HG03159 (cell line): ENCODE results near the gene TRPM3.

Experiments used
- ATAC-seq: cut with Tn5 transposase; IDR thresholded peaks from one replicate; pipeline ENCODE4 v1.9.1; 2021; ENCODE audit warnings: mild to moderate bottlenecking, moderate library complexity; ENCODE audit not compliant: unreplicated experiment

Gene TRPM3

DNA sequence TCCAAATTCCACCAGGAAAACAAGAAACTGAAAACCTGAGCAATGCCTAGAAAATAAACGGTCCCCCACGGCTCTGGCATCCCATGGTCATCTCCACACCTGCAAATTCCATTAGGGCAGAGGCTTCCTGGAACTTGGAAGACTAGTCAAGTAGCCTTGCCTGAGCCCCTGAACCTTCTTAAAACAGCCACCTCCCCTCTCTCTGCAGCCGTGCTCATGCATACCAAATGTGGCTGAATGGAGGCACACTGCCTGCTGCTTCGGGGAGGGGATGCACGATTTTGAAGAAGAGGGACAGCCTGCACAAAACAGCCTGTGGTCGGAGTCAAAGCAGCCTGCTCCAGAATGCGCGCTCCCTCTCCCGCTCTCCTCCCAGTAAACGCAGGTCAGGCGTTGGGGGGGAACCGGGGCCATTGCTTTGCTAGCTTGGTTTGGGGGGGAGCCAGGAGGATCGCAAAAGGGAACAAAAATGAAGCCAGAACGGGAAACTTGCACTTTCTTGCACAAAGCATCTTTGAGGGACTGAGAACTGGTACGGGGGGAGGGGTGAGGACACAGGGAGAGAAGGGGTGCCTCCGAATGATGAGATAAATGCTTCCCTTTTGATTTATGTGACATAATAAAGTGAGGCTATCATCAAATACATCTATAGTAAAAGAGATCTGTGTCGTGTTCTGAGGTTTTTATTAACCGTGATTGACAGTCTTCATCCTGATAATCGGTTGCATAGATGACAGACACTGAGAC lies at the start of gene TRPM3:
TSS of gene TRPM3 (minus strand) at position 347 of the 747 bp plus-strand sequence. CDS start at position 80, 267 bp downstream.
- ATAC-seq: no peak

DNA sequence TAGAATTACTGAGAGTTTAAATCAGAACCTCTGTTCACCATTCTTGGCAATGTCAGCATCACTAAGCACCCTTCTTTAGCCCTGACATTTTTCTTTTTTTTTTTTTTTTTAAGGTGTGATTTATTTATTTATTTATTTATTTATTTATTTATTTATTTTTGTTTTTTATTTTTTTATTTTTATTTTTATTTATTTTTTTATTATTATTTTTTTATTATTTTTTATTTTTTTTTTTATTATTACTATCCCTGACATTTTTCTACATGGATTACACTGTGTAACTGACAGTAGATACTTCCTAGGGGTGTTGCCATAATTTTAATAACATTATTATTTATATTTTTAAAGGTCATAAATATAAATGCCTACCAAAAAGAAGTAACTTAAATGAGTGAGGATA lies 47.0 kb upstream of the TRPM3 start:
- no peak for ATAC-seq

GRCh38 chr9:71162126-71162525 lies 40.7 kb upstream of the TRPM3 start:
- ATAC-seq: no peak

DNA sequence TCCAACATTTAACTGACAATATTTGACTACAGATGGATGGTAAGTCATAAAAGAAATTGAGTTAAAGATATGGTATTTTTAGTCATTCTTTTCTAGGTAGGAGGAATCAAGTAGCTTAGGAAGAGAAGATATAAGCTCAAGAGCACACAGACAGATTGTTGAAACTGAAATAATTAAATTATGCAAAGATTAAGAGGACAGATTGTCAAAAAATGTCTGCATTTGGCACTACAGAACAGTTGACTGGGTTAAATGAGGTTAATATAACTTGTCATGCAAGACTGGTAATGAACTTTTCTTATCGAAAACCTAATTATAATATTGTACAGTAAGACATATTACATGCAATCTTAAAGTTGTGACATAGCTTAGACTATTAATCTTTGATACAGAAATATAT lies 36.3 kb upstream of the TRPM3 start:
- ATAC-seq: no peak

DNA sequence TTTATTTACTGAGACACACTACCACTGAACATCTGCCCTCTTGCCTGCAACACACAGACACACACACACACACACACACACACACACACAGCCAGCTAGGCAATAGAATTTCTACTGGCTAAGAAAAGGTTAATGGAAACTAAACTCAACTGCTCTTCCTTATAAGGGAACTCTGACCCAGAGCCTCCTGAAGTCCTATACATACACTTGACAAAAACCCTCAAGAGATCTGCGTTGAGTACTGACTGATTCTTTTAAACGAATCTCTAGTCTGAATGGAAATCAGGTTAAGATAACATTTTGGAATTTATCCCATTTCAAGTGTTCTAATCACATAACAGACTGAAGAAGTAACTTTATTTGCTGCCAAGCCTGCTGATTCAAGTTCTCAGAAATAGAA lies 25.9 kb upstream of the TRPM3 start:
- ATAC-seq: no peak

- no peak for ATAC-seq
Measured at GRCh38 chr9:71146511-71146910, 25.1 kb upstream of the TRPM3 start.

- ATAC-seq: no peak
Measured at GRCh38 chr9:71145179-71145578, 23.8 kb upstream of the TRPM3 start.

DNA sequence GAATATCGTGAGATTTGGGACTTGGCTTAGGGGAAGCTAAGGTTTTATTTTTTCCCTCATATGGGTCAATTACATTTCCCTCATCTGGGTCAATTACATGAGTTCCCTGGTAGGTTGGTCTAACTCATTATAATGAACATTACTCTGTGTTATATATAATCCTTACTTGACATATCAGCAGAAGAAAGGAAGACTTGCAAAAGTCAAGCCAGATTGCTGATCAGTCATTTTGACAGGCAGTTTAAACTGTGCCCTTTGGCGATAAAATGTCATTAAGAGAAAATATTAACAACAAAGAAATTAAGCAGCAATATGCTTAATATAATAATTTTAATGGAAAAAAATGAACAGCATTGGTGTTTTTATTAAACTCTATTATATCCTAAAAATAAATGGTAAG lies 23.1 kb upstream of the TRPM3 start:
- ATAC-seq: no peak

DNA sequence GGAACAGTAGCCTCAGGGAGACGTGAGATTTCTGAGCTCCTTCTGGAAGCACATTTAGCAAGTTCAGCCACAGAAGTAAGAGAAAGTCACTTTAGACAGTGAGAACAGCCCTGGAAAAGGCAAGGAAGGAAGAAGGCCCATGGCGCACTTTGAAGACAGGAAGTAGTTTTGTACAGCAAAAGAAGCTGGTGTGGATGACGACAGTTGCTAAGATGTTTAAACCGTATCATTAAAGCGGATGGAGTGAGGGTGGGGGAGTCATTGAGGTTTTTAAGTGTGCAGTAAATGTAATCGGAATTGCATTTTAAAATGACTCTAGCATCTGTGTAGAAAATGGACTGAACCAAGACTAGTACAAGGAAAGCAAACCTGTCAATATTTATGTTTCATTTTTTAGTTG lies 15.3 kb upstream of the TRPM3 start:
- no peak for ATAC-seq

- no peak for ATAC-seq
Measured at GRCh38 chr9:71131145-71131544, 9.7 kb upstream of the TRPM3 start.

- ATAC-seq: no peak
Measured at GRCh38 chr9:71130521-71130920, 9.1 kb upstream of the TRPM3 start.

- ATAC-seq: no peak
Measured at GRCh38 chr9:71128796-71129195, 7.4 kb upstream of the TRPM3 start.

- ATAC-seq: no peak
Measured at GRCh38 chr9:71127301-71127700, 5.9 kb upstream of the TRPM3 start.

DNA sequence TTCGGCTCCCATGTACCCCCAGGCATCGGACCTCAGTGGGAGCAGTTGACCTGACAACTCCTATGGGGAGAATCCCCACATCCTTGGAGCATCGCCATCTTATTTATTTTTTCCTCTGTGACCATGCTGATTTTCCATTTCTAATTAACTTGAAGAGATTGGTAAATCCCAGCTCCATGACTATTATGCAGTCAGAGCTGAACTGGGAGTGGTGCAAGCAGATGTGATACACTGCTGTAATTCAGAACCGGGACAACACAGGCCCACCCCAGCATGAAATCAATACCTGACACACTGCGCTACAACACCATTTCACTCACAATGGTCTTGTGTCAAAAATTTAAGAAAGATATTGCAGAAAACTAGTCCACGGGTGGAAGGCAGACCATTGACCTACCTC lies 1.0 kb upstream of the TRPM3 start:
- ATAC-seq: no peak

DNA sequence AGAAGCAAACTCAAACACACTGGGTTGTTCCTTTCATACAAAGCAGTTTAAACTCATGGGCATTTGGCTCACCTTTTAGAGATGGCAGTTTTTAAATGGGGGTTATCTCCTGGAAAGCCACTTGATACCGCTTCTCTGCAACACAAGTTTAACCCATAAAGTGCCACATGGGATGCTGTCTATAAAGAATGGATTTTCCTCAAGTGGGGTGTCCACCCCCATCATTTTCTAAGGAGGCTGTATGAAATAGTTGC lies 528 bp upstream of the TRPM3 start:
- ATAC-seq: no peak

- no peak for ATAC-seq
Measured at GRCh38 chr9:71120501-71121247, 747 bp downstream of the TRPM3 start.

DNA sequence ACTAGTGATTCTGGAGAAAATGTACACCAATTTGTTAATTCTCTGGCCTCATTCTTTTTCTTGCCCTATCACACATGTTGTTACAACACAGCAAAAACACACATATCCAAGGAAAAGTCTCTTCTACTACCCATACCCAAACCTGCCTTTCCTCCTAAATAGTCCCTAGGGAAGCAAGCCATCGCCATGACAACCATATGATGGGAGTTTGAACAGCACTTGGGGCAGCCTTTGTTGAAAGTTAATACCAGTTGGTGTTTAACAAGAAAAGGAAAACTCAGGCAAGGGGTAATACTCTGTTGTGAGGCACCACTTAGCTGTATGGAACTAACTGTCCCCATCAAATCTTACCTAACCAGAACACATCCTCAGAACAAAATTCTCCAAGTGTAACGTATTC lies 1.7 kb downstream of the TRPM3 start:
- ATAC-seq: no peak

DNA sequence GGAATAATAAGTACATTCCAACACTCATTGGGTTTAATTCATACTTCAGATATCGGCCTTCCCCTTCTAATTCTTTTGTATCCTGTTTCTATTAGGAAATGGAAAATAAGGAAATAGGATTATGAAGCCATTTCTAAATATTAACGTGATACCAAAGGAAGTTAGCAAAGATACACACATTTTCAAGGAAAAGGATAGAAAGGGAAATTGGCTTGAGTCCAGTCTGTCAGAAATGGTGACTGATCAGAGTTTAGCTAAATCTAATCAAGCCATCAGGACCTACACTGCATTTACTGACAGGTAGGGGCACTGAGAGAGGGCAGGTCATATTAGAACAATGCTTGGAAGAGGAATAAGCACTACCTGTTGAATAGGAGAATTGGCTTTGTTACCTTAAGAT lies 3.1 kb downstream of the TRPM3 start:
- no peak for ATAC-seq

DNA sequence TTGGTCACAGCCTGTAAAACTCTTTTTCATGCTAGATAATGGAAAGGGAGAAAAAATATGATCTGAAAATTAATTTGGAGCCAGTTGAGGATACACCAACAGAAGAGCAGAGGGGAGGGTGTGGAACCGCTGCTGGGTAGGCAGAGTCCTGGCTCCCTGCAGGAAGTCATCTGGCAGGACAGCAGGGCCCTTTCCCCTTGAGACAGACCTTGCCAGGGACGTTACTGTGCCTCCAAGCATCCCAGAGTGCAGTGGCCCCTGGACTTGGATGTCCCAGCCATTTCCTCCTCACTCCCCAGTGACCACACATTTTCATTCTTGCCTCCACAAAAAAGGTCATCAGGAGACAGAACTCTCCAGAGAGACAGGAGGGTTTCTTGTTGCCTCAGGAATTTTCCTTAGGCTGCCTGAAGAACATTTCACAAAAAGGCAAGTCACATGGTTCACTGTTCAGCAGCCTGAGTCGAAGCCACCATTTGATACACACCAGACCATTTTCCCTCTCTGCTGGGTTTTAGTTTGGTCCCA lies 5.9 kb downstream of the TRPM3 start:
- ATAC-seq: no peak

DNA sequence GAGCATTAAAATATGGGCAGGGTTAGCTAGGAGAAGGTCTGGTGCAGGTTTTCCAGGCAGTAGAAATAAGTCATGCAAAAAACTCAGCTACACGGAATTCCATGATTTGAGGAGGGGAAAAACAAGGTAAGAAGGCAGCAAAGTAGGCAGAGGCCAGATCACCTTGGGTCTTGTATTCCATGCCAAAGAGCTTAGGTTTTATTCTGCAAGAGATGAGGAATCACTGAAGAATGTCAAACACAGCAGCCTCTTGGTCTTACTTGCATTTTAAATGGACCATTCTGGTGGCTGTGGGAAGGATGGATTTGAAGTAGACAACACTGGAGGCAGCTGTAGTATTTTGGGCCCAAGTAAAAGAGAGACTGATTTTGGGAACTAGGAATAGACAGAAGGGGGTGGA lies 8.6 kb downstream of the TRPM3 start:
- no peak for ATAC-seq

DNA sequence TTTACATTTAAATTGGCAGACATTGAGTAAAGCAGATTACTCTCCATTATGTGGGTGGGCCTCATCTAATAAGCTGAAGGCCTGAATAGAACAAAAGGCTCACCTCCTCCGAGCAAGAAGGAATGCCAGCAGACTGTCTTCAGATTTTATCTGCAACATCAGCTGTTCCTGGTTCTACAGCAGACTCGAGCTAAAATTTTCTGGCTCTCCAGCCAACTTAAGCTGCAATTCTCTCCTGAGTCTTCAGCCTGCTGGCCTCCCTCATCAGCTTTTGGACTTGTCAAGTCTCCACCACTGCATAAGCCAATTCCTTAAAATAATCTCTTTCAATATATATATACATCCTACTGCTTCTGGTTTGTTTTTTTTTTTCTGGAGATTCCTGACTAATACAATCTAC lies 12.5 kb downstream of the TRPM3 start:
- ATAC-seq: no peak

- ATAC-seq: no peak
Measured at GRCh38 chr9:71106992-71107391, 14.4 kb downstream of the TRPM3 start.

- ATAC-seq: no peak
Measured at GRCh38 chr9:71105192-71105591, 16.2 kb downstream of the TRPM3 start.
